Measurements from ENCODE around the gene KNDC1.

KNDC1 gene

DNA sequence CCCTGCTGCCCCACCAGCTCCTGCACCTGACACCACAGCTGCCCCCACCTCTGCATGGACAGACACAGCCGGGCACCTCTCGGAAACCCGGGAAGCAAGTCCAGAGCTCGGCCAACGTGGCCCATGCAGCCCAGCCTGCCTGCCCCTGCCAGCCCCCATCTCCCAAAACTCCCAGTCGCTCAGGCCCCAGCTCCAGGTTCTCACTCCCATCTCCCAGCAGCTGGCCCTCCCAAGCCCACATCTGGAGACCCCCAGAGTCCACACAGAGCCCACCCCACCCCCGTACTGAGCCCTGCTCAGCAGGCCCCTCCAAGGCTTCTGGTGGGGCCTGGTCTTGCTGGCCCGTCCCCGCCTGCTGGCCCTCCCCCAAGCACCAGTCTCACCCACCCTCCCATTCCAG lies 37.8 kb downstream of the KNDC1 start:
- no peak overlapping the region for H3K23ac ChIP-seq (ENCODE audit: low read length)
- no peak overlapping the region for H4K8ac ChIP-seq (ENCODE audit: low read depth, low read length)
- no CpG with 5 or more reads among the region's 9 CpGs for WGBS (ENCODE audit: extremely low coverage, insufficient coverage, insufficient read length)
- no peak overlapping the region for H2BK12ac ChIP-seq (ENCODE audit: low read length)
- no peak overlapping the region for H4K91ac ChIP-seq (ENCODE audit: low read depth, low read length)
- no peak overlapping the region for H3K14ac ChIP-seq (ENCODE audit: low read length)
- no peaks in the 10 kb centered on the region for H3K79me2 ChIP-seq (ENCODE audit: control insufficient read depth, insufficient read depth, low read length, poor library complexity)
- no peak overlapping the region for H2AK5ac ChIP-seq (ENCODE audit: low read length)
- no peak overlapping the region for H3K4me3 ChIP-seq (ENCODE audit: low read depth, low read length)
- H3K36me3 ChIP-seq (ENCODE audit: control insufficient read depth in 1 of 2, insufficient read depth in 2 of 2, low read length in 2 of 2), result no peaks in the 10 kb centered on the region
- no peaks in the 10 kb centered on the region for H3K27me3 ChIP-seq (ENCODE audit: insufficient read depth, low read length)
- H2BK120ac ChIP-seq (ENCODE audit: insufficient read depth, low read length, poor library complexity), result no peak overlapping the region
- no peak for DNase-seq
- no peak overlapping the region for H3K4me2 ChIP-seq (ENCODE audit: low read length)
- no peak overlapping the region for H3K18ac ChIP-seq (ENCODE audit: low read length)
- no peak overlapping the region for H2AFZ ChIP-seq (ENCODE audit: insufficient read depth, low read length, poor library complexity)
- no peak overlapping the region for H3K9ac ChIP-seq (ENCODE audit: low read length)
- H3K27ac ChIP-seq (ENCODE audit: low read depth, low read length), result no peak overlapping the region
- no peak overlapping the region for H2BK5ac ChIP-seq (ENCODE audit: low read depth, low read length, poor library complexity)
- no peaks in the 10 kb centered on the region for H3K79me1 ChIP-seq (ENCODE audit: low read length)
- no peak overlapping the region for H3K4ac ChIP-seq (ENCODE audit: low read depth, low read length)
- no peak overlapping the region for H4K12ac ChIP-seq (ENCODE audit: low read depth, low read length)
- H3K9me3 ChIP-seq (ENCODE audit: insufficient read depth, low read depth, low read length), result peaks cover 5% of the 10 kb centered on the region
- H3K4me1 ChIP-seq (ENCODE audit: control insufficient read depth in 1 of 2, insufficient read depth in 2 of 2, low read length in 2 of 2), result no peaks in the 10 kb centered on the region

DNA sequence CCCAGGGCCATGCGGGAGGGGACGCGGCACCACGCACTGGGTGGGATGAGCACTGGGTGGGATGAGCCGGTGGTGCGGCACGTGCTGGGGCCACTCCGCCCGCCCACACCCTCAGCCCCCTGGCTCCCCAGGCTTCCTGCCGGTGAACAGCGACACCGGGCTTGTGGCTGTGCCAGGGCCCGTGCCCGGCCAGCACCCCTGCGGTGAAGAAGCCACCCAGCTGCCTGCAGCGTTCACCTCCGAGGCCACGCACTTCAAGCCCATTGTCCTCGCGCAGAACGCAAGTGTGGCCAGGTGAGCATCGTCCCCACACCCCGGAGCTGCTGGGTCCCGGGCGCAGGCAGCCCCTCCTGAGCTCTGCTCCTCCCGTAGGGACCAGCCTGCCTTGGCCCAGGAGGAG lies 38.2 kb downstream of the KNDC1 start:
- Histone ChIP-seq H3K79me2 (ENCODE audit: control insufficient read depth, insufficient read depth, low read length, poor library complexity) (no peaks in the 10 kb centered on the region), H3K27ac (ENCODE audit: low read depth, low read length) (no peak overlapping the region), H4K12ac (ENCODE audit: low read depth, low read length) (no peak overlapping the region), H3K9ac (ENCODE audit: low read length) (no peak overlapping the region), H2BK120ac (ENCODE audit: insufficient read depth, low read length, poor library complexity) (no peak overlapping the region), H3K9me3 (ENCODE audit: insufficient read depth, low read depth, low read length) (peaks cover 5% of the 10 kb centered on the region), H3K23ac (ENCODE audit: low read length) (no peak overlapping the region), H3K27me3 (ENCODE audit: insufficient read depth, low read length) (no peaks in the 10 kb centered on the region), H3K36me3 (ENCODE audit: control insufficient read depth in 1 of 2, insufficient read depth in 2 of 2, low read length in 2 of 2) (no peaks in the 10 kb centered on the region), H3K4ac (ENCODE audit: low read depth, low read length) (no peak overlapping the region), H3K18ac (ENCODE audit: low read length) (no peak overlapping the region), H3K4me3 (ENCODE audit: low read depth, low read length) (no peak overlapping the region), H4K8ac (ENCODE audit: low read depth, low read length) (no peak overlapping the region), H3K14ac (ENCODE audit: low read length) (no peak overlapping the region), H3K4me1 (ENCODE audit: control insufficient read depth in 1 of 2, insufficient read depth in 2 of 2, low read length in 2 of 2) (no peaks in the 10 kb centered on the region), H3K79me1 (ENCODE audit: low read length) (no peaks in the 10 kb centered on the region), H2BK5ac (ENCODE audit: low read depth, low read length, poor library complexity) (no peak overlapping the region), H4K91ac (ENCODE audit: low read depth, low read length) (no peak overlapping the region), H3K4me2 (ENCODE audit: low read length) (no peak overlapping the region), H2BK12ac (ENCODE audit: low read length) (no peak overlapping the region), H2AK5ac (ENCODE audit: low read length) (no peak overlapping the region), H2AFZ (ENCODE audit: insufficient read depth, low read length, poor library complexity) (no peak overlapping the region)
- no CpG with 5 or more reads among the region's 26 CpGs for WGBS (ENCODE audit: extremely low coverage, insufficient coverage, insufficient read length)
- no peak for DNase-seq

- no peak overlapping the region for H3K18ac ChIP-seq (ENCODE audit: low read length)
- no peaks in the 10 kb centered on the region for H3K36me3 ChIP-seq (ENCODE audit: control insufficient read depth in 1 of 2, insufficient read depth in 2 of 2, low read length in 2 of 2)
- no peaks in the 10 kb centered on the region for H3K27me3 ChIP-seq (ENCODE audit: insufficient read depth, low read length)
- no peak overlapping the region for H2BK12ac ChIP-seq (ENCODE audit: low read length)
- no peaks in the 10 kb centered on the region for H3K79me1 ChIP-seq (ENCODE audit: low read length)
- no peak overlapping the region for H2AK5ac ChIP-seq (ENCODE audit: low read length)
- no peak overlapping the region for H3K4ac ChIP-seq (ENCODE audit: low read depth, low read length)
- no peak overlapping the region for H3K14ac ChIP-seq (ENCODE audit: low read length)
- H2AFZ ChIP-seq (ENCODE audit: insufficient read depth, low read length, poor library complexity), result no peak overlapping the region
- no peak overlapping the region for H3K4me2 ChIP-seq (ENCODE audit: low read length)
- peaks cover 5% of the 10 kb centered on the region for H3K9me3 ChIP-seq (ENCODE audit: insufficient read depth, low read depth, low read length)
- H2BK5ac ChIP-seq (ENCODE audit: low read depth, low read length, poor library complexity), result no peak overlapping the region
- no CpG with 5 or more reads among the region's 54 CpGs for WGBS (ENCODE audit: extremely low coverage, insufficient coverage, insufficient read length)
- H3K27ac ChIP-seq (ENCODE audit: low read depth, low read length), result no peak overlapping the region
- no peaks in the 10 kb centered on the region for H3K79me2 ChIP-seq (ENCODE audit: control insufficient read depth, insufficient read depth, low read length, poor library complexity)
- no peak overlapping the region for H3K9ac ChIP-seq (ENCODE audit: low read length)
- H4K8ac ChIP-seq (ENCODE audit: low read depth, low read length), result no peak overlapping the region
- H4K12ac ChIP-seq (ENCODE audit: low read depth, low read length), result no peak overlapping the region
- no peaks in the 10 kb centered on the region for H3K4me1 ChIP-seq (ENCODE audit: control insufficient read depth in 1 of 2, insufficient read depth in 2 of 2, low read length in 2 of 2)
- H3K23ac ChIP-seq (ENCODE audit: low read length), result no peak overlapping the region
- H3K4me3 ChIP-seq (ENCODE audit: low read depth, low read length), result no peak overlapping the region
- H4K91ac ChIP-seq (ENCODE audit: low read depth, low read length), result no peak overlapping the region
- no peak overlapping the region for H2BK120ac ChIP-seq (ENCODE audit: insufficient read depth, low read length, poor library complexity)
- no peak for DNase-seq
Observed at GRCh38 chr10:133198621-133199487, 38.8 kb downstream of the KNDC1 start.

DNA sequence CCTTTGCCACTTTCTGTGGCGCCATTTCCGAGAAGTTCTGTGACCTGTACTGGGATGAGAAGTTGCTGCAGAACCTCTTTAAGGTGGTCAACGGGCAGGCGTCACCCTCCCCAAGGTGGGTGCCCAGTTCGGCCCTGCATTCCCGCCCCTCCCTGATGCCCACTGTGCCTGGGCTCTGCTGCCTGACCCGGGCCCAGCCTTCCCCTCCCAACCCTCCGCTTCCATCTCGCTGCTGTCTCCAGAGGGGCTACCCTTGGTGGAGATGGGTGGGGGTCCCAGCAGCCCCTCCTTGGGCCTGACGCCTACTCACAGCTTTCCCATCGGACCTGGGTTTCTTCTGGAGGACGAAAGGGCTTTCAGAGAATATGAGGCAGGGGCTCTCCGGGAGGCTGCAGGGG lies 39.5 kb downstream of the KNDC1 start:
- H3K79me2 ChIP-seq (ENCODE audit: control insufficient read depth, insufficient read depth, low read length, poor library complexity), result no peaks in the 10 kb centered on the region
- H3K9ac ChIP-seq (ENCODE audit: low read length), result no peak overlapping the region
- H2BK12ac ChIP-seq (ENCODE audit: low read length), result no peak overlapping the region
- peaks cover 5% of the 10 kb centered on the region for H3K9me3 ChIP-seq (ENCODE audit: insufficient read depth, low read depth, low read length)
- H3K36me3 ChIP-seq (ENCODE audit: control insufficient read depth in 1 of 2, insufficient read depth in 2 of 2, low read length in 2 of 2), result no peaks in the 10 kb centered on the region
- no peak overlapping the region for H3K18ac ChIP-seq (ENCODE audit: low read length)
- no peak overlapping the region for H3K4me3 ChIP-seq (ENCODE audit: low read depth, low read length)
- DNase-seq, result no peak
- no peak overlapping the region for H2AFZ ChIP-seq (ENCODE audit: insufficient read depth, low read length, poor library complexity)
- no peak overlapping the region for H3K14ac ChIP-seq (ENCODE audit: low read length)
- no peak overlapping the region for H2AK5ac ChIP-seq (ENCODE audit: low read length)
- no peaks in the 10 kb centered on the region for H3K4me1 ChIP-seq (ENCODE audit: control insufficient read depth in 1 of 2, insufficient read depth in 2 of 2, low read length in 2 of 2)
- no CpG with 5 or more reads among the region's 13 CpGs for WGBS (ENCODE audit: extremely low coverage, insufficient coverage, insufficient read length)
- no peak overlapping the region for H3K4ac ChIP-seq (ENCODE audit: low read depth, low read length)
- no peaks in the 10 kb centered on the region for H3K27me3 ChIP-seq (ENCODE audit: insufficient read depth, low read length)
- H2BK120ac ChIP-seq (ENCODE audit: insufficient read depth, low read length, poor library complexity), result no peak overlapping the region
- no peak overlapping the region for H3K27ac ChIP-seq (ENCODE audit: low read depth, low read length)
- no peak overlapping the region for H3K4me2 ChIP-seq (ENCODE audit: low read length)
- no peak overlapping the region for H4K91ac ChIP-seq (ENCODE audit: low read depth, low read length)
- H4K12ac ChIP-seq (ENCODE audit: low read depth, low read length), result no peak overlapping the region
- no peak overlapping the region for H3K23ac ChIP-seq (ENCODE audit: low read length)
- no peaks in the 10 kb centered on the region for H3K79me1 ChIP-seq (ENCODE audit: low read length)
- no peak overlapping the region for H2BK5ac ChIP-seq (ENCODE audit: low read depth, low read length, poor library complexity)
- no peak overlapping the region for H4K8ac ChIP-seq (ENCODE audit: low read depth, low read length)

All from trophoblast cell (in vitro differentiated cells and primary cell).